HUES64 (cell line): ENCODE data around the gene LZTS2.

Experiments
- H3K27ac ChIP-seq: 2 replicates; pipeline ENCODE4 v1.7.0; 2013; ENCODE audit warnings: low read depth, low read length, inconsistent platforms
- H3K27me3 ChIP-seq: 2 replicates; pipeline ENCODE4 v1.6.1; 2013; ENCODE audit warnings: mild to moderate bottlenecking, low read length; ENCODE audit not compliant: insufficient read depth
- H3K36me3 ChIP-seq: 2 replicates; pipeline ENCODE4 v1.6.1; 2013; ENCODE audit warnings: mild to moderate bottlenecking, low read length; ENCODE audit not compliant: insufficient read depth
- H3K4me1 ChIP-seq: 2 replicates; pipeline ENCODE4 v1.6.1; 2013; ENCODE audit warnings: mild to moderate bottlenecking, low read length, moderate library complexity; ENCODE audit not compliant: insufficient read depth
- H3K4me3 ChIP-seq: 2 replicates; pipeline ENCODE4 v1.5.1; 2013; ENCODE audit warnings: mild to moderate bottlenecking, low read length, moderate library complexity
- H3K9ac ChIP-seq: 2 replicates; pipeline ENCODE4 v1.6.1; 2013; ENCODE audit warnings: mild to moderate bottlenecking, low read depth, low read length
- H3K9me3 ChIP-seq: 2 replicates; pipeline ENCODE4 v1.6.1; 2013; ENCODE audit warnings: low read depth, low read length; ENCODE audit not compliant: insufficient read depth
- WGBS: fragments of 150-250, 120-280 bp; methylation state at CpG from one replicate; pipeline ENCODE4 v1.1.7; 2013; ENCODE audit warnings: missing lambda C conversion rate; 5-methylcytosine and 5-hydroxymethylcytosine counted together

LZTS2 gene

DNA sequence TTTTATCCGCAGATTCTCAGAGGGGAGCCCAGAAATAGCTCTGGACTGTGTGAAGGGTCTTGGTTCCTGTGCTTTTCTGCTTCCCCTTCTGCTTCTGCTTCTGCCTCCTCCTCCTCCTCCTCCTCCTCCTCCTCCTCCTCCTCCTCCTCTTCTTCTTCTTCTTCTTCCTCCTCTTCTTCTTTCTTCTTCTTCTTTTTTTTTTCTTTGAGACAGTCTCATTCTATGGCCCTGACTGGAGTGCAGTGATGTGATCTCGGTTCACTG lies 19.8 kb downstream of the LZTS2 start:
- Histone ChIP-seq H3K27me3 (peaks cover 65% of the 10 kb centered on the region), H3K27ac (no peak overlapping the region), H3K9ac (no peak overlapping the region), H3K4me1 (no peaks in the 10 kb centered on the region), H3K36me3 (no peaks in the 10 kb centered on the region), H3K9me3 (no peaks in the 10 kb centered on the region), H3K4me3 (peak overlapping the region; percentile 43; the same call in 1 of the 2 replicates)
- WGBS: 48% methylated on average over 2 of the region's 2 CpGs

DNA sequence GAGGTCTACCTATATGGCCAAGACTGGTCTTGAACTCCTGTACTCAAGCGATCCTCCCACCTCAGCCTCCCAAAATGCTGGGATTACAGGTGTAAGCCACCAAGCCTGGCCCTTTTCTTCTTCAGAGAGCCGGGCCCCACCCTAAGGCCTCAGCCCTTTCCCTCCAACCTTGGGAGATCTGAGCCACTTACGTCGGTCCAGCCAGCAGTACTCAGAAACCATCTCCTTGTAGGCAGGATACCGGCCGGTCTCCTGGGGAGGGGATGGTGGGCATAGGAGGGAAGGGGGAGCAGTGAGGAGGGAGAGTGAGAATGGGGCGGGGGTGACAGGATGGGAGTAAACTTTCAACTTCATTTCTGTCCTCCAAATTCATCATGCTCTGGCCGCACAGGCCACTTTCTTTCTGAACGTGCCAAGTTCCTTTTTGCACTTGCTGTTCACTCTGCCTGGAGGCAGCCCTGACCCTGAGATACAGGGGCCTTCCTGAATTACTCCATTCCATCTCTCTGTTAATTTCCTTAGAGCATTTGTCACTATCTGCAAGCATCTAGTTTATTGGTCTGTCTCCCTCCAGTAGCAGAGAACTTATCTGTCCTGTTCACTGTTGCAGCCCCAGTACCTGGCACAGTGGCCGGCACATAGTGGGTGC lies 20.9 kb downstream of the LZTS2 start:
- Histone ChIP-seq H3K9me3 (no peaks in the 10 kb centered on the region), H3K27ac (no peak overlapping the region), H3K4me1 (no peaks in the 10 kb centered on the region), H3K4me3 (no peak overlapping the region), H3K36me3 (no peaks in the 10 kb centered on the region), H3K27me3 (peaks cover 54% of the 10 kb centered on the region), H3K9ac (no peak overlapping the region)
- 76% methylated on average over 10 of the region's 10 CpGs for WGBS

DNA sequence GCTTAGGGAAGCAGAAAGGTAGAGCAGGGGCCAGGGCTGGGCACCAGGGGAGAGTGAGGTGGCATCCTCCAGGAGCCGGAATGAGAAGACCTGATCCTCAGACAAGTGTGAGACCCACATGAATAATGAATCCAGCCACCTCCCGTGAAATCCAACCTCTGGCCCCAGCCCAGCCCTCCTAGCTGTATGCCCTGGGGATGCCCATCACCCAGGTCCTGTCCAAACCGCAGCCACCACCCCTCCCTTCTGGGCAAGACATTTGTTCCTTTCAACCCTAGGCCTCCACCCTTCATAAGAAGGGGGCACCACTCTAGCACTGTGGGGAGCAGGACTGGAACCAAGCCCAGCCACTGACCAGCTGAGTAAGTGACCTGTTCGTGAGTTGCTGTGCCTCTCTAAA lies 21.6 kb downstream of the LZTS2 start:
- no peak overlapping the region for H3K27ac ChIP-seq
- no peak overlapping the region for H3K9ac ChIP-seq
- H3K4me3 ChIP-seq: no peak overlapping the region
- H3K9me3 ChIP-seq: no peaks in the 10 kb centered on the region
- peaks cover 48% of the 10 kb centered on the region for H3K27me3 ChIP-seq
- no peaks in the 10 kb centered on the region for H3K36me3 ChIP-seq
- H3K4me1 ChIP-seq: no peaks in the 10 kb centered on the region
- WGBS: 84% methylated on average over 4 of the region's 4 CpGs

DNA sequence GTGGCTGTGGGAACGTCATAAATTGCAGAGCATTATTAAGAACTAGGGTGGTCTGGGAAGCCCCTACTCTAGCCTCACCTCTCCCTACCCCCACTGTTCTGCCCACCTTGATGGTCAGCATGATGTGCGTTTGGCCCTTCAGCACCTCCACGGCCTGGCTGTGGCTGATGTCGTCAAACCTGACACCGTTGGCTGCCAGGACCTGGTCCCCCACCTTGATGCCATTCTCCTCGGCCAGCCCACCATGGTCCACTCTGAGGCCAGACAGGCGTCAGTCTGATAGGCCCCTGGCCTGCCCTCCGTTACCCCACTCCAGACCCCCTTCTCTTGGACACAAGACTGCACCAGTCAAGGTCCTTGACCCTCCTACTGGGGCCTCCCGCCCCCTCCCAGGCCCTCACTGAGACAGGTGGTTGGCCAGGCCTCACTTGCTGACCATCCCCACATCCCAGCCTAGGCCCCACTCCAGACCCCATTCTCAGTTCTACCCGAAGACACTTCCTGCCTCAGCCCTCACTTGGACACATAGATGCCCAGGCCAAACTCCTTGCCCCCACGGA lies 22.2 kb downstream of the LZTS2 start:
- no peak overlapping the region for H3K9ac ChIP-seq
- peaks cover 4% of the 10 kb centered on the region; the same call in 1 of the 2 replicates for H3K4me1 ChIP-seq
- H3K9me3 ChIP-seq: no peaks in the 10 kb centered on the region
- H3K36me3 ChIP-seq: no peaks in the 10 kb centered on the region
- peaks cover 43% of the 10 kb centered on the region for H3K27me3 ChIP-seq
- no peak overlapping the region for H3K4me3 ChIP-seq
- H3K27ac ChIP-seq: no peak overlapping the region
- WGBS: 89% methylated on average over 11 of the region's 11 CpGs

- Histone ChIP-seq H3K9ac (no peak overlapping the region), H3K4me3 (no peak overlapping the region), H3K27ac (no peak overlapping the region), H3K9me3 (no peaks in the 10 kb centered on the region), H3K4me1 (peaks cover 6% of the 10 kb centered on the region; the same call in 1 of the 2 replicates), H3K27me3 (peaks cover 29% of the 10 kb centered on the region), H3K36me3 (no peaks in the 10 kb centered on the region)
- WGBS: 94% methylated on average over 14 of the region's 15 CpGs
Observed at GRCh38 chr10:101022967-101023705, 23.5 kb downstream of the LZTS2 start.

DNA sequence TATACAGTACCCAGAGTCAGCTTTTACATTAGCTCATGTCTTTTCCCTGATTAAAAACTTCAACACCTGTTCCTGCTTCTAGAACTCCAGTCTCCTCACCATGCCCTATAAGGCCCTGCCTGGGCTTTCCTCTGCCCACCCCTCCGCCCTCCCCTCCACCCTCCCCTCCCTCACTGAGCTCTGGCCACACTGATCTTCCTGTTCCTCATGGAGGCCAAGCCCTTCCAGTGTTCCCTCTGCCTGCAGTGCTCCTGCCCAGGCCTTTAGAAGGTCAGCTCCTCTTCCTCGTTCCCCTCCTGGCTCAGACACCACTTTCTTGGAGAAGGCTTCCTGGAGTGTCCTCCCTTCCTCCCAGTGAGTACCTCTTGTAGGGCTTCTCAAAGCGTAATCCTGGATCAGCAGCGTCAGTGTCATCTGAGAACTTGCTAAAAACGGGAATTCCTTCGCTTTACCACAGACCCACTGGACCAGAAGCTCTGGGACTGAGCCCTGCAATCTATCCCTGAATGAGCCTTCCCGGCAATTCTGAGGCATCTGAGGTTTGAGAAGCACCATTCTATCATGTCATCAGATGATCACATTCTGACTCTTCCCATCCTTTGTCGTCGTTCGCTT lies 27.6 kb downstream of the LZTS2 start:
- Histone ChIP-seq H3K27ac (no peak overlapping the region), H3K9me3 (no peaks in the 10 kb centered on the region), H3K9ac (no peak overlapping the region), H3K27me3 (peaks cover 29% of the 10 kb centered on the region), H3K36me3 (no peaks in the 10 kb centered on the region), H3K4me3 (no peak overlapping the region), H3K4me1 (peaks cover 19% of the 10 kb centered on the region)
- WGBS: 77% methylated on average over 9 of the region's 10 CpGs

DNA sequence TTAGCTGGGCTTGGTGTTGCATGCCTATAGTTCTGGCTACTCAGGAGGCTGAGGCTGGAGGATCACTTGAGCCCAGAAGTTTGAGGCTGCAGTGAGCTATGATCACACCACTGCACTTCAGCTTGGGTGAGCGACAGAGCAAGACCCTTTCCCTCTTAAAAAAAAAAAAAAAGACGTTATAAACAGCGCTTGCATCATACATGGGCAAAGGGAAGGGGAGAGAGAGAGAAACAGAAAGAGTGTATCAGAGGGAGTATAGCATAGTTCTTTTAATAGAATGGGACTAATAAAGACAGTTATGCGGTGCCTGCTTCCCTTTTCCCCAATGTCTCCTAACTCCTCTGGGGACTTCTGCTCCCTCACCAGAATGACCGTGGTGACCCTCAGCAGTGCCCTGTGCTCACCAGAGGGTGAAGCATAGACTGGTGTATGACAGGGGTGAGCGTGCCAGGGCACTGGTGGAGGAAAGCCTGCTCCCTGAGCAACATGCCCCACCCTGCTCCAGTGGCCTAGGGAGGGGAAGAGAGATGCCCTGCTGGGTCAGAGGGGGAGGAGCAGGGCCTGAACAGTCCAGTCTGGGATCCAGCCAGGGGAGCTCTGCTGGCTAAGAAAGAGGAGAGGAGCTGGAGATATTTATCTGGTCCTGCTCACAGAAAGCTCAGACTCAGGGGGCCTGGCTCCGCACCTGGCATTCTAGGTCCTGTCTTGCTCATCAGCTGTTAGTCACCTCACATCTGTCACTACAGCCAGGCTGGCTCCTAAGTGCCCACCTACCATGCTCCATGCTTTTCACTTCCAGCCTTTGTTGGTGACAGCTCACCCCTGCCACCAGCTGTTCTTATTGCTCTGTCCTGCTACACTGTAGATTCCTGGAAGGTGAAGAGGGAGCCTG lies 29.1 kb downstream of the LZTS2 start:
- Histone ChIP-seq H3K9me3 (no peaks in the 10 kb centered on the region), H3K9ac (no peak overlapping the region), H3K4me1 (peaks cover 28% of the 10 kb centered on the region), H3K27ac (no peak overlapping the region), H3K27me3 (peaks cover 43% of the 10 kb centered on the region), H3K4me3 (no peak overlapping the region), H3K36me3 (no peaks in the 10 kb centered on the region)
- WGBS: 90% methylated on average over 7 of the region's 7 CpGs

GRCh38 chr10:101029520-101030295 lies 30.1 kb downstream of the LZTS2 start:
- Histone ChIP-seq H3K36me3 (no peaks in the 10 kb centered on the region), H3K4me3 (no peak overlapping the region), H3K9me3 (no peaks in the 10 kb centered on the region), H3K4me1 (peaks cover 28% of the 10 kb centered on the region), H3K27me3 (peaks cover 51% of the 10 kb centered on the region), H3K9ac (no peak overlapping the region), H3K27ac (no peak overlapping the region)
- 46% methylated on average over 26 of the region's 27 CpGs for WGBS

DNA sequence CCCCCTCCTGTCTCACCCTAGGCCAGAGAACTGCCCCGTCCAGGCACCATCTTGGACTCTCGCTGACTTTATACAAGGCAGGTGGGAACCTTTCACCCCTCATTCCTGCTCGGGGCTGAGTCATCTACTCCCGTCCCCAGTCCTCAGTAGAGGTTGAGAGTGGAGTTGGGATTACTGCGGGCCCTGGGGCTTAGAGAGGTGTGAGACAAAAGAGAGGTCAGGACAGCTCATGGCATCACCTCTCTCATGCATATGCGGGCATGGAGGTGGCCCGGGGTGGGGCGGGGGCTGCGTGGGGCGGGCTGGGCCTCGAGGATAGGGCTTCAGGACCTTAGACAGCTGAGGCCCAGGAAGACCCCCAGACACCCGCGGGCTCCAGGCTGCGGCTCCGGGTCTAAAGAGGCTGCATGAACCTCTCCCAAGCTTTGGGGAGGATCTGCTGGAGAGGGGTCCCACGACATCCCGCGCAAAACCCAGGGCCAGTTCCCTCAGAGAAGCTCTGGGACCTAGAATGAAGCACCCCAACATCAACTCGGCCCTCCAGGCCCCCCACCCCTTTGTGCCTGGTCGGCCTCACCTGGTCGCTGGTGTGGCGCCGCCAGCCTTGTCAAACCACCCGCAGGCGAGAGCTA lies 31.0 kb downstream of the LZTS2 start:
- H3K9me3 ChIP-seq: no peaks in the 10 kb centered on the region
- H3K36me3 ChIP-seq: no peaks in the 10 kb centered on the region
- WGBS: 10% methylated on average over 25 of the region's 25 CpGs
- no peak overlapping the region; the same call in 1 of the 2 replicates for H3K27ac ChIP-seq
- no peak overlapping the region for H3K9ac ChIP-seq
- H3K27me3 ChIP-seq: peaks cover 60% of the 10 kb centered on the region
- H3K4me1 ChIP-seq: peaks cover 28% of the 10 kb centered on the region
- H3K4me3 ChIP-seq: peak overlapping the region; percentile 64
